ENCODE measurements around the gene TOR1AIP2. TPM values are rescaled to one million over a fixed set of nuclear protein-coding genes. Genes with fewer than 3 reads are reported as not detected.
"Not testable (repeated sequence)": the region's sequence is repeated elsewhere in the genome, so short reads cannot be mapped to it uniquely, and the experiment has no call there.

Gene TOR1AIP2
- total RNA-seq, 1 experiment from 2014 or later = 121 TPM

GRCh38 chr1:179860652-179861051 lies 17.0 kb downstream of the TOR1AIP2 start:
- H3K4me1 Mint-ChIP-seq (ENCODE audit: low read depth, unreplicated experiment) = peaks cover 6% of the 10 kb centered on the region
- no peaks in the 10 kb centered on the region for H3K9me3 Mint-ChIP-seq (ENCODE audit: low read depth, unreplicated experiment)
- CTCF ChIA-PET = no interaction called here
- peaks cover 30% of the 10 kb centered on the region for H3K36me3 Mint-ChIP-seq (ENCODE audit: insufficient read depth, unreplicated experiment)
- no peak overlapping the region for H3K27ac Mint-ChIP-seq (ENCODE audit: unreplicated experiment)
- no peak for DNase-seq
- intact Hi-C loops (cut with micrococcal nuclease; ENCODE audit: unreplicated experiment) = no loop called here
- no peaks in the 10 kb centered on the region for H3K27me3 Mint-ChIP-seq (ENCODE audit: unreplicated experiment)
- BruUV-seq (replicated peaks) = no TSS peak
- no peak for TF ChIP-seq CTCF (IDR thresholded peaks at IDR 0.05; ENCODE audit: unreplicated experiment)
- H3K4me3 Mint-ChIP-seq (ENCODE audit: low read depth, unreplicated experiment) = no peak overlapping the region

GRCh38 chr1:179857009-179857408 lies 20.6 kb downstream of the TOR1AIP2 start:
- intact Hi-C loops (cut with micrococcal nuclease; ENCODE audit: unreplicated experiment) = no loop called here
- Mint-ChIP-seq H3K36me3 (ENCODE audit: insufficient read depth, unreplicated experiment) (peaks cover 12% of the 10 kb centered on the region), H3K27ac (ENCODE audit: unreplicated experiment) (no peak overlapping the region), H3K4me1 (ENCODE audit: low read depth, unreplicated experiment) (peaks cover 6% of the 10 kb centered on the region), H3K4me3 (ENCODE audit: low read depth, unreplicated experiment) (no peak overlapping the region), H3K9me3 (ENCODE audit: low read depth, unreplicated experiment) (no peaks in the 10 kb centered on the region), H3K27me3 (ENCODE audit: unreplicated experiment) (no peaks in the 10 kb centered on the region)
- CTCF ChIA-PET = no interaction called here
- no peak for DNase-seq
- TF ChIP-seq CTCF (IDR thresholded peaks at IDR 0.05; ENCODE audit: unreplicated experiment) = no peak
- BruUV-seq (replicated peaks) = no TSS peak

- H3K4me3 Mint-ChIP-seq (ENCODE audit: low read depth, unreplicated experiment) = no peak overlapping the region
- CTCF ChIA-PET = no interaction called here
- intact Hi-C loops (cut with micrococcal nuclease; ENCODE audit: unreplicated experiment) = no loop called here
- no peak for DNase-seq
- no peaks in the 10 kb centered on the region for H3K9me3 Mint-ChIP-seq (ENCODE audit: low read depth, unreplicated experiment)
- no peak for TF ChIP-seq CTCF (IDR thresholded peaks at IDR 0.05; ENCODE audit: unreplicated experiment)
- BruUV-seq (replicated peaks) = no TSS peak
- H3K4me1 Mint-ChIP-seq (ENCODE audit: low read depth, unreplicated experiment) = peaks cover 6% of the 10 kb centered on the region
- H3K27ac Mint-ChIP-seq (ENCODE audit: unreplicated experiment) = no peak overlapping the region
- peaks cover 12% of the 10 kb centered on the region for H3K36me3 Mint-ChIP-seq (ENCODE audit: insufficient read depth, unreplicated experiment)
- no peaks in the 10 kb centered on the region for H3K27me3 Mint-ChIP-seq (ENCODE audit: unreplicated experiment)
Measured at GRCh38 chr1:179856296-179856695, 21.3 kb downstream of the TOR1AIP2 start.

GRCh38 chr1:179855831-179856230 lies 21.8 kb downstream of the TOR1AIP2 start:
- BruUV-seq (replicated peaks); intact Hi-C loops (cut with micrococcal nuclease; ENCODE audit: unreplicated experiment); H3K27me3 Mint-ChIP-seq (ENCODE audit: unreplicated experiment); H3K27ac Mint-ChIP-seq (ENCODE audit: unreplicated experiment); H3K4me1 Mint-ChIP-seq (ENCODE audit: low read depth, unreplicated experiment); H3K9me3 Mint-ChIP-seq (ENCODE audit: low read depth, unreplicated experiment); H3K4me3 Mint-ChIP-seq (ENCODE audit: low read depth, unreplicated experiment); DNase-seq: not testable (repeated sequence)
- CTCF ChIA-PET = interaction anchor here (0.6 kb wide), 1 partner anchor 48 kb away, joined by 4 read pairs; no protein-coding TSS in a partner anchor
- H3K36me3 Mint-ChIP-seq (ENCODE audit: insufficient read depth, unreplicated experiment) = peaks cover 16% of the 10 kb centered on the region

- CTCF ChIA-PET = no interaction called here
- no peak for DNase-seq
- no peaks in the 10 kb centered on the region for H3K9me3 Mint-ChIP-seq (ENCODE audit: low read depth, unreplicated experiment)
- no TSS peak for BruUV-seq (replicated peaks)
- peaks cover 28% of the 10 kb centered on the region for H3K36me3 Mint-ChIP-seq (ENCODE audit: insufficient read depth, unreplicated experiment)
- H3K27ac Mint-ChIP-seq (ENCODE audit: unreplicated experiment) = no peak overlapping the region
- H3K27me3 Mint-ChIP-seq (ENCODE audit: unreplicated experiment) = no peaks in the 10 kb centered on the region
- no peak overlapping the region for H3K4me3 Mint-ChIP-seq (ENCODE audit: low read depth, unreplicated experiment)
- H3K4me1 Mint-ChIP-seq (ENCODE audit: low read depth, unreplicated experiment) = peaks cover 6% of the 10 kb centered on the region
- intact Hi-C loops (cut with micrococcal nuclease; ENCODE audit: unreplicated experiment) = no loop called here
- TF ChIP-seq CTCF (IDR thresholded peaks at IDR 0.05; ENCODE audit: unreplicated experiment) = no peak
Measured at GRCh38 chr1:179853102-179853501, 24.5 kb downstream of the TOR1AIP2 start.

Measured in Calu3 (cell line).